Esophagus squamous epithelium (tissue), 4 donors: ENCODE measurements around the gene TPGS1.

Experiments
- CTCF ChIP-seq, 6 experiments: fragments of 450-650 bp in 4 of 6; fragments of 200-600 bp in 2 of 6; sonication (generic) in 2 of 6; IDR thresholded peaks; one replicate each; pipeline ENCODE4 v1.5.1; 2016 to 2019; ENCODE audit warnings: antibody characterized with exemption in 6 of 6, mild to moderate bottlenecking in 4 of 6, moderate library complexity in 4 of 6
- POLR2A ChIP-seq, 4 donors: fragments of 450-650 bp; IDR thresholded peaks; one replicate each; pipeline ENCODE4 v1.6.1; 2017; ENCODE audit warnings: antibody characterized with exemption in 4 of 4, mild to moderate bottlenecking in 4 of 4, moderate library complexity in 3 of 4

GRCh38 chr19:534088-534487 is 26.8 kb downstream of the TPGS1 start:
- TF ChIP-seq CTCF (IDR thresholded peaks at IDR 0.05) (no peak), POLR2A (IDR thresholded peaks at IDR 0.05) (no peak)
